SU-DHL-6 (cell line): ENCODE measurements around the gene NLGN1.

ENCODE experiments used
- CTCF ChIP-seq: fragments of 200-600 bp; sonication (generic); IDR thresholded peaks from one replicate; pipeline ENCODE4 v1.5.1; 2017; ENCODE audit warnings: antibody characterized with exemption, mild to moderate bottlenecking, low read length, moderate library complexity; ENCODE audit not compliant: insufficient read depth, poor library complexity, severe bottlenecking
- EZH2phosphoT487 ChIP-seq: fragments of 200-600 bp; sonication (generic), shearing (Covaris generic); conservative IDR thresholded peaks from 2 replicates; pipeline ENCODE4 v1.6.1; 2018; ENCODE audit warnings: mild to moderate bottlenecking, antibody characterized with exemption, low read length, moderate library complexity, mixed read lengths

GRCh38 chr3:173735841-173736240 lies 338.3 kb downstream of the NLGN1 start:
- TF ChIP-seq CTCF (no peak), EZH2phosphoT487 (no peak)
